ENCODE data around the gene FKBP1A.

DNA sequence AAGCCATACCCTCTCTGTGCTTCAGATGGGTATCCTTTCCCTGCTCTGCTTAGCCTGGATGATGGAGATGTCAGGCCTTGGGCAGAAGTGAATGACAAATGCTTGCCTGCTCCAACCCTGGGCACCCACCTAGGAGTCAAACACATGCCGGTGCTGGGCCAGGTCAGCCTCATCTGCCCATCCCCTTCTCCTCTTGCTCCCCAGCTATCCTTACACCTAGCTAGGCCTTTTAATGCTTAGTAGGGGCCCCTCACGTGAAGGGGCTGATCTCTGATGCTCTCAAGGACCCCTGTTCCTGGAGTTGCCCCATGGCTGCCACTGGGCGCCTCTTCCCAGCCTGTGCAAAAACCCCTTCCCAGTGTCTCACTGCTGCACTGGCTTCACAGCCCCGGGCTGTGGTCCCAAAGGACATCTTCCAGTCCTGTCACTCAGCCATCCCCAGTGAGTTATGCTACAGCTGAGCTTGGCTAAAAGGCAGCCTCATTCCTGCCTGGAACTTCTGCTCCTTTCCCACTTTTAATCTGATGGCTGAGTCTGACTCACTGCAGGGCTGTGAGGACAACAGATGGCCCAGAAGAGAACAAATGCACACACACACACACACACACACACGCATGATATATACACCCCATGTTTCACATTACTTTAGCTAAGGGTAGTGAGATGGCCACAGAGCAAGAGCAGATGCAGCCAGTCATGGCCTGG lies 51.1 kb downstream of the FKBP1A start:
- TF ChIP-seq, protein P1, sequence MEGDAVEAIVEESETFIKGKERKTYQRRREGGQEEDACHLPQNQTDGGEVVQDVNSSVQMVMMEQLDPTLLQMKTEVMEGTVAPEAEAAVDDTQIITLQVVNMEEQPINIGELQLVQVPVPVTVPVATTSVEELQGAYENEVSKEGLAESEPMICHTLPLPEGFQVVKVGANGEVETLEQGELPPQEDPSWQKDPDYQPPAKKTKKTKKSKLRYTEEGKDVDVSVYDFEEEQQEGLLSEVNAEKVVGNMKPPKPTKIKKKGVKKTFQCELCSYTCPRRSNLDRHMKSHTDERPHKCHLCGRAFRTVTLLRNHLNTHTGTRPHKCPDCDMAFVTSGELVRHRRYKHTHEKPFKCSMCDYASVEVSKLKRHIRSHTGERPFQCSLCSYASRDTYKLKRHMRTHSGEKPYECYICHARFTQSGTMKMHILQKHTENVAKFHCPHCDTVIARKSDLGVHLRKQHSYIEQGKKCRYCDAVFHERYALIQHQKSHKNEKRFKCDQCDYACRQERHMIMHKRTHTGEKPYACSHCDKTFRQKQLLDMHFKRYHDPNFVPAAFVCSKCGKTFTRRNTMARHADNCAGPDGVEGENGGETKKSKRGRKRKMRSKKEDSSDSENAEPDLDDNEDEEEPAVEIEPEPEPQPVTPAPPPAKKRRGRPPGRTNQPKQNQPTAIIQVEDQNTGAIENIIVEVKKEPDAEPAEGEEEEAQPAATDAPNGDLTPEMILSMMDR (IDR thresholded peaks at IDR 0.05; ENCODE audit: borderline replicate concordance, extremely low read depth, low read length, poor library complexity, severe bottlenecking), result no peak
- no peak for TF ChIP-seq EZH2 (IDR thresholded peaks at IDR 0.05; ENCODE audit: borderline replicate concordance, low read depth, low read length, severe bottlenecking)

Measured in DND-41 (cell line).